Keratinocyte (primary cell): ENCODE data around the gene SLC34A1. TPM values are rescaled to one million over a fixed set of nuclear protein-coding genes. Genes with fewer than 3 reads are reported as not detected.
A peak's percentile ranks its signal among the peaks of the same experiment; 100 is the strongest.

Experiments
- DNase-seq: peaks from one replicate; pipeline ENCODE4 v3.0.0-alpha.2; 2011; ENCODE audit warnings: low read depth, missing footprints, low spot score
- FAIRE-seq: peaks from 2 replicates; lab custom pipeline; 2011; peaks lifted over from hg19 to GRCh38; lab: Jason Lieb, UNC
- H2AFZ ChIP-seq: 2 replicates; pipeline ENCODE4 v1.6.0; 2012; ENCODE audit warnings: low read length, control low read depth, inconsistent platforms; ENCODE audit not compliant: control insufficient read depth
- H3K27ac ChIP-seq: 2 replicates; pipeline ENCODE4 v1.5.1; 2011; ENCODE audit warnings: low read length; ENCODE audit not compliant: control insufficient read depth, insufficient read depth
- H3K27me3 ChIP-seq: 3 replicates; pipeline ENCODE4 v1.6.0; 2011; ENCODE audit warnings: low read length; ENCODE audit not compliant: control insufficient read depth, insufficient read depth; ENCODE audit errors: extremely low read depth
- H3K36me3 ChIP-seq, 2 experiments: 2 replicates in 1 of 2; 3 replicates in 1 of 2; pipeline ENCODE4 v1.5.1; 2011; ENCODE audit warnings: low read length in 2 of 2, mild to moderate bottlenecking in 1 of 2; ENCODE audit not compliant: control insufficient read depth in 2 of 2, insufficient read depth in 2 of 2; ENCODE audit errors: extremely low read depth in 1 of 2
- H3K4me1 ChIP-seq: 3 replicates; pipeline ENCODE4 v1.5.1; 2011; ENCODE audit warnings: low read length; ENCODE audit not compliant: control insufficient read depth, insufficient read depth; ENCODE audit errors: extremely low read depth
- H3K4me2 ChIP-seq: 3 replicates; pipeline ENCODE4 v1.6.0; 2011; ENCODE audit warnings: low read depth, low read length; ENCODE audit not compliant: control insufficient read depth, insufficient read depth; ENCODE audit errors: extremely low read depth
- H3K4me3 ChIP-seq, 3 experiments: fragments of 200-600 bp in 1 of 3; sonication (generic) in 1 of 3; 2 replicates in 2 of 3; 3 replicates in 1 of 3; pipeline ENCODE4 v1.5.1; 2011 to 2016; ENCODE audit warnings: low read length in 3 of 3, mild to moderate bottlenecking in 3 of 3, control low read depth in 2 of 3, inconsistent platforms in 1 of 3, low read depth in 1 of 3, mixed read lengths in 1 of 3, mixed run types in 1 of 3, moderate library complexity in 1 of 3; ENCODE audit not compliant: control insufficient read depth in 2 of 3, insufficient read depth in 2 of 3; ENCODE audit errors: extremely low read depth in 1 of 3
- H3K79me2 ChIP-seq: 2 replicates; pipeline ENCODE4 v1.6.0; 2012; ENCODE audit warnings: low read length; ENCODE audit not compliant: control insufficient read depth, insufficient read depth
- H3K9ac ChIP-seq: 3 replicates; pipeline ENCODE4 v1.6.0; 2011; ENCODE audit warnings: low read length; ENCODE audit not compliant: control insufficient read depth, insufficient read depth; ENCODE audit errors: extremely low read depth
- H3K9me1 ChIP-seq: 3 replicates; pipeline ENCODE4 v1.6.0; 2011; ENCODE audit warnings: low read length; ENCODE audit not compliant: control insufficient read depth, insufficient read depth; ENCODE audit errors: extremely low read depth
- H3K9me3 ChIP-seq: 2 replicates; pipeline ENCODE4 v1.5.1; 2012; ENCODE audit warnings: low read depth, low read length; ENCODE audit not compliant: control insufficient read depth
- H4K20me1 ChIP-seq: 3 replicates; pipeline ENCODE4 v1.6.0; 2011; ENCODE audit warnings: low read length; ENCODE audit not compliant: control insufficient read depth, insufficient read depth; ENCODE audit errors: extremely low read depth
- CTCF ChIP-seq, 3 experiments: IDR thresholded peaks in 1 of 3; conservative IDR thresholded peaks in 1 of 3; optimal IDR thresholded peaks in 1 of 3; 2 replicates in 2 of 3; 3 replicates in 1 of 3; pipeline versions ENCODE3 to v1.5.1; 2011; ENCODE audit warnings: low read length in 3 of 3, mild to moderate bottlenecking in 3 of 3, moderate library complexity in 2 of 3, control low read depth in 1 of 3, inconsistent platforms in 1 of 3; ENCODE audit not compliant: insufficient read depth in 2 of 3; ENCODE audit errors: extremely low read depth in 1 of 3
- EZH2 ChIP-seq: IDR thresholded peaks from one replicate; pipeline ENCODE4 v1.6.1; 2012; ENCODE audit warnings: inconsistent platforms, mild to moderate bottlenecking, low read length, moderate library complexity
- dilution Hi-C: fragments of 300-500 bp; cut with MboI; formaldehyde crosslinking; loops from one replicate; pipeline ENCODE4 v1.7.0; 2020; ENCODE audit warnings: low sequenced_read_pairs; ENCODE audit not compliant: extremely low pct_ligation_motif_present
- polyA plus RNA-seq, 5 experiments: library from polyadenylated mRNA; depleted of rRNA in 3 of 5; stranded (reverse) in 3 of 5; stranded (forward) in 1 of 5; unstranded in 1 of 5; fragments of >200 nt; gene quantifications; 1 replicate in 1 of 5; 2 replicates in 3 of 5; 3 replicates in 1 of 5; pipeline versions ENCODE4 v1.2.1 to v1.2.3, GENCODE V29; 2011 to 2012; ENCODE audit warnings: missing spikeins in 2 of 5, low read depth in 1 of 5, low replicate concordance in 1 of 5

SLC34A1 gene
- polyA plus RNA-seq, 1 donor (not counting 4 experiments of a cell fraction or from before 2014, with no cell fraction given): 0.07 TPM

GRCh38 chr5:177369645-177370440, 14.4 kb upstream of the SLC34A1 start:
- H3K4me1 ChIP-seq: peaks cover 52% of the 10 kb centered on the region
- H3K4me2 ChIP-seq: no peak overlapping the region

GRCh38 chr5:177370488-177371119, 13.6 kb upstream of the SLC34A1 start:
- H3K9me1 ChIP-seq: no peaks in the 10 kb centered on the region
- H3K36me3 ChIP-seq: peaks cover 0 to 19% of the 10 kb centered on the region in 2 experiments
- no peaks in the 10 kb centered on the region for H3K9me3 ChIP-seq
- no peaks in the 10 kb centered on the region for H3K79me2 ChIP-seq
- no peak overlapping the region for H3K9ac ChIP-seq
- H3K4me3 ChIP-seq: peak overlapping the region in 1 of 3 experiments; percentile 52
- FAIRE-seq (peak; percentile 36), DNase-seq (peak; percentile 82)
- no peak overlapping the region for H3K27ac ChIP-seq
- no peaks in the 10 kb centered on the region for H3K27me3 ChIP-seq
- H3K4me2 ChIP-seq: no peak overlapping the region
- dilution Hi-C loops: no loop called here
- H3K4me1 ChIP-seq: peaks cover 52% of the 10 kb centered on the region
- TF ChIP-seq CTCF (optimal IDR thresholded peaks at IDR 0.05 in 1 of 3, IDR thresholded peaks at IDR 0.05 in 1 of 3, conservative IDR thresholded peaks at IDR 0.05 in 1 of 3; ENCODE audit: extremely low read depth in 1 of 3, insufficient read depth in 2 of 3, low read length in 3 of 3): peak in 2 of 3 experiments; percentile 43 to 86
- TF ChIP-seq EZH2: no peak
- H4K20me1 ChIP-seq: no peaks in the 10 kb centered on the region
- no peak overlapping the region for H2AFZ ChIP-seq

More at GRCh38 chr5:177369645-177370440, 14.4 kb upstream of the SLC34A1 start:
- Histone ChIP-seq H3K9me1 (no peaks in the 10 kb centered on the region), H3K27me3 (no peaks in the 10 kb centered on the region), H3K9me3 (no peaks in the 10 kb centered on the region), H3K9ac (no peak overlapping the region), H3K79me2 (no peaks in the 10 kb centered on the region), H4K20me1 (no peaks in the 10 kb centered on the region), H3K27ac (no peak overlapping the region), H3K36me3 (peaks cover 0 to 19% of the 10 kb centered on the region in 2 experiments), H3K4me3 (no peak overlapping the region), H2AFZ (no peak overlapping the region)
- DNase-seq (no peak), FAIRE-seq (no peak)
- no peak for TF ChIP-seq EZH2
- no peak for TF ChIP-seq CTCF (optimal IDR thresholded peaks at IDR 0.05 in 1 of 3, IDR thresholded peaks at IDR 0.05 in 1 of 3, conservative IDR thresholded peaks at IDR 0.05 in 1 of 3; ENCODE audit: extremely low read depth in 1 of 3, insufficient read depth in 2 of 3, low read length in 3 of 3)
- dilution Hi-C loops: no loop called here
